Vagina (tissue), 2 donors: ENCODE results near the gene DOLPP1.

Experiments
- CTCF ChIP-seq, 3 experiments: fragments of 450-650 bp in 2 of 3; fragments of 200-600 bp in 1 of 3; sonication (generic) in 1 of 3; IDR thresholded peaks; one replicate each; pipeline ENCODE4 v1.5.1; 2017 to 2019; ENCODE audit warnings: antibody characterized with exemption in 3 of 3, mild to moderate bottlenecking in 2 of 3, moderate library complexity in 2 of 3
- POLR2A ChIP-seq, 2 donors: fragments of 450-650 bp; IDR thresholded peaks; one replicate each; pipeline ENCODE4 v1.6.1; 2017; ENCODE audit warnings: antibody characterized with exemption in 2 of 2, mild to moderate bottlenecking in 2 of 2, moderate library complexity in 2 of 2

- TF ChIP-seq CTCF (IDR thresholded peaks at IDR 0.05) (no peak), POLR2A (IDR thresholded peaks at IDR 0.05) (no peak)
These were observed 10.9 kb upstream of the DOLPP1 start for GRCh38 chr9:129069862-129070641.
